D341Med (cell line): ENCODE results near the gene PGAM1.
A peak's percentile ranks its signal among the peaks of the same experiment; 100 is the strongest.
"Not testable (repeated sequence)": the region's sequence is repeated elsewhere in the genome, so short reads cannot be mapped to it uniquely, and the experiment has no call there.

Source experiments
- DNase-seq: peaks from one replicate; pipeline ENCODE4 v3.0.0; 2012; ENCODE audit warnings: low spot score

The PGAM1 gene

GRCh38 chr10:97459111-97459510 is 33.1 kb downstream of the PGAM1 start:
- no peak for DNase-seq

GRCh38 chr10:97459933-97460332 is 33.9 kb downstream of the PGAM1 start:
- DNase-seq, result no peak

DNA sequence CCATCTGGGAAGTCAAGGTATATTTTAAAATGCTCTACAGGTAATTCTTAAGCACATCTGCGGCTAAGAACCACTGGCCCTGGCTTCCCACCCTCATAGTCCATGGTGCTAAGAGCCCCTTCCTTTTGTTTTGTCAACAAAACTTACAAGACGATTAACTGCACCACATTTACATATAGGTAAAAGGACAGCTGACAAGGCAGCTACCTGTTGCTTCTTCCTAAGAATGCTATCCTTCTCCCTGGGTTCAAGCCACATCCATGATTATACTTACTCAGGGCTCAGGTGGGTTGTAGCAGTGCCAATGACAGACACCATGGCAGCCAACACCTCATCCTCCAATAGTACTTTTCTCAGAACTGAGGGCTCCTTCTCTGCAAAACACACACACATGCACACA is 36.3 kb downstream of the PGAM1 start:
- DNase-seq, result no peak

DNA sequence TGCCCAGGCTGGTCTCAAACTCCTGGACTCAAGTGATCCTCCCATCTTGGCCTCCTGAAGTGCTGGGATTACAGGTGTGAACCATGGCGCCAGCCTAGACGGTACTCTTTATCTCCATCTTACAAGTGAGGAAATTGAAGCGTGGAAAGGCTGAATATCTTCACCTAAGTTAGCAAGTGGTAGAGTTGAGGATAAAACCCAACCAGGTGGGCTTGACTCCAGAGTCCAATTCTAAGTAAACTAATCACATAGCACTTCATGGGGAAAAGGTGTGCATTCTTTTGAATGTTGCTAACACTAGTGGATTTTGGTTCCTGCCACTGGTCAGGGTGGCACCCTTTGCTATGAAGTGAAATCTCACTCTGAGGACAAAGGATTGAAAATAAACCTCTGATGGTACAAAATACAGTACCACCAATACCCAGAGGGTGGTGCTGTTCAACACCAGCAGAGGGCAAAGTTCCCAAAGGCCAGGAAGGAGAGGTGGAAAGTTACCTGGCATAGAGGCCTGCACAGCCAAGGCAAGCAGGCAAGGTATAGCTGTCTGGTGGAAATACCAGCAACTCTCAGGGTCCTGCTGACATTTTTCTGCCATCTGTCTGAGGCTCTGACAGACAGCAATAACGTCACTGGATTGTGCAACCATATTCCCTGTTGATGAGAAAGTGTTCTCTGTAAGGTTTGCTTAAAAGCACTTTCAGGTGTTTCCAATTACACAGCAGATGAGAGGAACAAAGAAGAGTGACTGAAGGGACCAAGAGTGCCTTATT is 37.6 kb downstream of the PGAM1 start:
- DNase-seq, result peak; percentile 61

DNA sequence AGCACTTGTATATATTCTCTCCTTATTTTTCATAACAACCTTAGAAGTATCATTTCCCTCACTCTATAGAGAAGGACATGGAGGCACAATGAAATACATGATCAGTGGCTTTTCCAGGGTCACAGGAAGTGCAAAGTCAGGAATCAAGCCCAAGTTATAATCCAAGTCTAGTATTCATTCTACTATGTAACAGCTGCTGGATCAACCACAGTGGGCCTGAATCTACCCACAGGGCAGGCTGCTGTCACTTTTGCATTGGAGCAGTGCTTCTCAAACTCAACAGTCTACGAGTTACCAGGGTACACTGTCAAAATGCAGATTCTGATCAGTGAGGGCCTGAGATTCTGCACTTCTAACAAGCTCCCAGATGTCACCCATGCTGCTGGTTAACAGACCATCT is 38.2 kb downstream of the PGAM1 start:
- DNase-seq, result no peak

- DNase-seq, result no peak
Measured at GRCh38 chr10:97465982-97466381, 40.0 kb downstream of the PGAM1 start.

DNA sequence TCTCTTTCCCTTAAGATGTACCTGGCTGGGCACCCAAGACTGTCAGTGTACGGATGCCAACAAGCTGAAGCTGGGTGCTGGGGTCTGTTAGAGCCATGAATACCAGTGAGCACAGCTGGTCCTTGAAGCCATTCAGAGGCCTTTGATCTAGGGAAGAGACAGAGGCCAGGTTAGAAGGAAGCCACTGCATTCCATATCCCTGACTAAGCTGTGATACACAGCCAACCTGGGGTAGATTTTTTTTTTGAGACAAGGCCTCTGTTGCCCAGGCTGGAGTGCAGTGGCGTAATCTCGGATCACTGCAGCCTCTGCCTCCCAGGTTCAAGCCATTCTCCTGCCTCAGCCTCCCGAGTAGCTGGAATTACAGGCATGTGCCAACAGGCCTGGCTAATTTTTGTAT is 40.8 kb downstream of the PGAM1 start:
- DNase-seq, result no peak

- no peak for DNase-seq
Measured at GRCh38 chr10:97468162-97468561, 42.2 kb downstream of the PGAM1 start.

- not testable (repeated sequence) for DNase-seq
Measured at GRCh38 chr10:97468781-97469180, 42.8 kb downstream of the PGAM1 start.

- no peak for DNase-seq
Measured at GRCh38 chr10:97474918-97475317, 48.9 kb downstream of the PGAM1 start.

DNA sequence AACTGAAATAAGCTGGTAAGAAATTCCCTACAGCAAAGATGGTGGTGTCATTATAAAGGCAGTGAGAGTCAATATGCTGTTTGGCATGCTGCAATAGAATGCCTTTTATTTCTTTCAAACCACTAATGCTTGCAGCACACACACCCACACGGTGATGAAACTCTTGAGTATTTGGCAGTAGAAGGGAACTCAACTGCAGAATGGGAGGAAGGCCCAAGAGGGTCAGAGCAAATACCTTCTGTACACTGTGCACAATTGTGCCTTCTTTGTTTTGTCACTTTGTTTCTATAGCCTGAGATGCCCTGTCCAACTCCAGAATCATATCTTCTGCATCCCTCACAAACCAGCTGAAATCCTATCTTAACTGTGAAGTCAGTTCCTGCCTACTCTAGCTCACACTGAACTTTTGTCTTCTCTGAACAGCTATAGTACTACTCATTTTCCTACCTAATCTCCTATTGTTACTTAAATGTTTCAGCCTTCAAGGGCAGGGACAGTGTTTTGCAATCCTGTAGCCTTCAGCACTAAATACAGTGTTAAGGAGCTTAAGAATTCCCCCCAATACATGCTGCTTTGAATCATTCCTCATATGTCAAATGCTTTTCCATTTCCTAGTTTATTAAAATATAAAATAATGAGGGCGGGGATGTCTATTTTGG is 50.1 kb downstream of the PGAM1 start:
- DNase-seq, result no peak

- not testable (repeated sequence) for DNase-seq
Measured at GRCh38 chr10:97479410-97479809, 53.4 kb downstream of the PGAM1 start.

DNA sequence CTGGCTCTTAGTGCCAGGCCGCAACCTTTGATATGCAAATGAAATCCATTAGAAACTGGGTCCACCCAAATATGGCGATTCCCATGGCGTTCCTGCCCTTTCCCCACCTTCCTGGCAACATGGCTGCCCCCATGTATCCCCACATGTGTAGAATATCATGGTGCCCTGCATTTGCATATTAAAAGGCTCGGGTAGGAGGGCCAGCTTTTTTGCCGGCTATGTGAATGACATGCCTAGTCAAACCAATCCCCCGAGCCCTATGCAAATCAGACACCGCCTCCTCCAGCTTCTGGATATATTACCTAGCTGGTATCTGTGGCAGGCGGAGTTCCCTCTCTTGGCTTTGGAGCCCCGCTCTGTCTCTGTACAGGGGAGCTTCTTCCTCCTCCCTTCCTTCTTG is 53.9 kb downstream of the PGAM1 start:
- DNase-seq, result no peak

- DNase-seq, result no peak
Measured at GRCh38 chr10:97481071-97481470, 55.1 kb downstream of the PGAM1 start.

DNA sequence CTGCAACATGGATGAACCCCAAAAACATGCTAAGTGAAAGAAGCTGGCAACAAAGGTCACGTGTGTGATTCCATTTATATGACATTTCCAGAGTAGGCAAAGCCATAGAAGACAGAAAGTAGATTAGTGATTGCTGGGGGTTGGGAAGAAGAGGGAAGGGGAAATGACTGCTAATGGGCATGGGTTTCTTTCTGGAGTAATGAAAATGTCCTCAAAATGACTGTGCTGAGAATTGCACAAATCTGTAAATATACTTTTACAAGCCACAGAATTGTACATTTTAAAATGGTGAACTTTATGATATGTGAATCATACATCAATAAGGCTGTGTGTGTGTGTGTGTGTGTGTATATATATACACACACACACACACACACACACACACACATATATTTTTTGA is 56.4 kb downstream of the PGAM1 start:
- no peak for DNase-seq
